Activated T-helper 9 cell treated with anti-CD3 and anti-CD28 coated beads, Interleukin-2, amount 50 U/mL, for 16 hours (primary cell): Measurements from ENCODE around the gene EID2B.

ENCODE experiments used
- DNase-seq: peaks from one replicate; pipeline ENCODE4 v3.0.0-alpha.2; 2020; ENCODE audit warnings: low read depth

EID2B gene

GRCh38 chr19:39498798-39499642 lies 33.6 kb downstream of the EID2B start, which contains the start of gene DLL3:
TSS of gene DLL3 (plus strand) at chr19:39498947. CDS start at chr19:39498975, 28 bp downstream.
- no peak for DNase-seq

- no peak for DNase-seq
Observed at GRCh38 chr19:39497996-39498797, 34.5 kb downstream of the EID2B start.

DNA sequence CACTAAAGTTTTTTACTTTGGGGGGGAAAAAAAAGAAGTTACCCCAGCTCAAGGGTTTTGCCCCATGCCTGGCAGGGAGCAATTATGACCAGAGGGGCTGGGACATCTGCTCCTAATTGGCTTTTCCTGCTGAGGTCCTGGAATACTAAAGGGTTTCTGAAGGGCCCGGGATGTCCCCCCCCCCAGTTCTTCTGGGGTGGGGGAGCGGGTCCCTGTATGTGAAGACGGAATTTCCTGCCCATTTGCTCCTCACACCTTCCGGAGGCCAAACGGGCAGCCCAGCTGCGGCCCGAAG lies 35.0 kb downstream of the EID2B start:
- DNase-seq: no peak

DNA sequence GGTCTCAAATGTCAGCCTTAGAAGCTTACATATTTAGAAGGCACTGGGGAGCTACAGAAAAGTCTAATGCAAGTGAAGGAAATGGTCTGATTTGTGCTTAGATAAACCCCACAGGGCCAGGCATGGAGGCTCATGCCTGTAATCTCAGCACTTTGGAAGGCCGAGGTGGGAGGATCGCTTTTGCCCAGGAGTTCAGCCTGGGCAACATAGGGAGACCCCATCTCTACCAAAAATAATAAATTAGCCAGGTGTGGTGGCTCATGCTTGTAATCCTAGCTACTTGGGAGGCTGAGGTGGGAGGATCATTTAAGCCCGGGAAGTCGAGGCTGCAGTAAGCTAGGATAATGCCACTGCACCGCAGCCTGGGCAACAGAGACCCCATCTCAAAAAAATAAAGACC lies 36.6 kb downstream of the EID2B start:
- DNase-seq: no peak

- no peak for DNase-seq
Observed at GRCh38 chr19:39494661-39495060, 38.0 kb downstream of the EID2B start.

GRCh38 chr19:39492788-39493187 lies 39.9 kb downstream of the EID2B start:
- no peak for DNase-seq

DNA sequence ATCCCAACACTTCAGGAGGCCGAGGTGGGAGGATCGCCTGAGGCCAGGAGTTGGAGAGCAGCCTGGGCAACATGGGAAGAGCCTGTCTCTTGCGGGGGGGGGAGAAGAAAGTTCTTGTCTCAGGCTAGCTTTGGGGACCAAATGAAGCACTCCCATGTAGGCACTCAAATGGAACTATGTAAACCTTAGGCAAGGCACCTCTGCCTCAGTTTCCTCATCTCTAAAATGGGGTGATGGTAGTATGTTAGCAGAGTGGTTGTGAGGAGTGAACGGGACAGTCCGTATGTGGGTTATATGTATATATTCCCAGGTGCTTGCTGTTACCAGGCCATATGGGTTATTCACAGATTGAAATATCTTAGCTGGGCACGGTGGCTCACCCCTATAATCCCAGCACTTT lies 40.4 kb downstream of the EID2B start:
- DNase-seq: no peak

- no peak for DNase-seq
Observed at GRCh38 chr19:39489756-39490155, 42.9 kb downstream of the EID2B start.

DNA sequence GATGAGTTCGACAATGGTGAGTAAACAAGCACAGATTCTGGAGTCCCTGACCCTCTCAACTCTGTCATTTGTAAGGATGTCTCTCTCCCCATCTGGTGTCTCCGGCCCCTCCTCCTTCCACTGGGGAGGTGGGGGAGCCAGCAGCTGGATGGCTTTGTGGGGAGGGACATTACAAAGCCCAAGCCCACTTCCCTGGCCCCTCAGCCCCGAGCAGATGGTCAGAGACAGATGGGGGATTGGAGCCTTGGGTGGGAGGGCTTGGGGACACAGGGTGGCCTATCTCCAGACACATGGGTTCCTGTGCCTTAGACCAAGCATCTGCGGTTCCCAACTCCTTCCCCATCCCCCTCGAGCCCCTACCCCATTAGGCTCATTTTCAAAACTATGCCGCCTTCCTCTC lies 49.5 kb downstream of the EID2B start:
- no peak for DNase-seq

DNA sequence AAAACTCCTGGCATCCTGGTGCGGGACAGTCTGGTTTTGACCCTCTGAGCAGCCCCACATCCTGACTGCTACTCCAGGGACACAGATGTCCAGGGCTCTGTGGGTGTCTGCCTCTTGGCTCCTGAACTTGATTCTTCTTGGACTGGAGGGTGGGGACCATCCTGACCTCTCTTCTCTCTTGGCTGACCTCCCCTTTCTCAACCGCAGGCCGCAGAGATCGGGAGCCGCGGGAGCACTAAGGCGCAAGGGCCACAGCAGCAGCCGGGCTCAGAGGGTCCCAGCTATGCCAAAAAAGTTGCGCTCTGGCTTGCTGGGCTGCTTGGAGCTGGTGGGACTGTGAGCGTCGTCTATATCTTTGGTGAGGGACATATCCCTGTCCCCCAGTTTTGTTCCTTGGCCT lies 51.0 kb downstream of the EID2B start:
- no peak for DNase-seq

- no peak for DNase-seq
Observed at GRCh38 chr19:39481229-39481545, 51.5 kb downstream of the EID2B start.
